ENCODE measurements around the gene OR4K14. TPM values are rescaled to one million over a fixed set of nuclear protein-coding genes. Genes with fewer than 3 reads are reported as not detected.

The OR4K14 gene
- polyA plus RNA-seq = not detected
- long read RNA-seq, donor 1 = 0 reads
- long read RNA-seq, donor 2 = 0 reads
- long read RNA-seq, donor 3 = 0 reads
- long read RNA-seq, donor 4 = 0 reads
- long read RNA-seq, donor 5 = 0 reads
- long read RNA-seq, donor 6 = 0 reads
- long read RNA-seq, donor 7 = 0 reads
- long read RNA-seq, donor 8 = 0 reads
- long read RNA-seq, donor 9 = 0 reads
- long read RNA-seq, donor 10 = 0 reads

- Histone ChIP-seq H3K9me3 (ENCODE audit: control insufficient read depth in 2 of 2, insufficient read depth in 1 of 2, low read depth in 1 of 2, low read length in 1 of 2) (peaks cover 0 to 8% of the 10 kb centered on the region in 2 donors), H3K36me3 (ENCODE audit: control insufficient read depth in 3 of 3, insufficient read depth in 2 of 3, low read depth in 1 of 3, low read length in 3 of 3) (no peaks in the 10 kb centered on the region), H3K4me1 (ENCODE audit: control insufficient read depth in 3 of 3, insufficient read depth in 2 of 3, low read depth in 1 of 3, low read length in 2 of 3) (no peaks in the 10 kb centered on the region), H3K27me3 (ENCODE audit: control insufficient read depth in 3 of 3, insufficient read depth in 3 of 3, low read length in 3 of 3) (no peaks in the 10 kb centered on the region), H3K4me3 (ENCODE audit: low read depth in 1 of 3, low read length in 3 of 3) (no peak within 1 kb of the TSS), H3K27ac (ENCODE audit: low read depth in 1 of 3, low read length in 2 of 3) (no peak within 1 kb of the TSS)
- FAIRE-seq = no peak
- no peak for DNase-seq
- WGBS, 3 donors = 66 to 71% (median 70%) methylated on average over 2 of the region's 2 CpGs
Measured at GRCh38 chr14:20019257-20019865, at the start of gene OR4K14. TSS of gene OR4K14 (minus strand) at chr14:20019307. CDS start at chr14:20015193, 4,114 bp downstream.

GRCh38 chr14:20059745-20060144 is 40.6 kb upstream of the OR4K14 start, which contains the start of gene OR4L1:
TSS of gene OR4L1 (plus strand) at chr14:20060045. CDS start at chr14:20060045, 0 bp downstream.
- Histone ChIP-seq H3K36me3 (ENCODE audit: control insufficient read depth in 3 of 3, insufficient read depth in 2 of 3, low read depth in 1 of 3, low read length in 3 of 3) (no peaks in the 10 kb centered on the region), H3K27me3 (ENCODE audit: control insufficient read depth in 3 of 3, insufficient read depth in 3 of 3, low read length in 3 of 3) (no peaks in the 10 kb centered on the region), H3K9me3 (ENCODE audit: control insufficient read depth in 2 of 2, insufficient read depth in 1 of 2, low read depth in 1 of 2, low read length in 1 of 2) (peaks cover 0 to 16% of the 10 kb centered on the region in 2 donors), H3K4me3 (ENCODE audit: low read depth in 1 of 3, low read length in 3 of 3) (no peak within 1 kb of the TSS), H3K4me1 (ENCODE audit: control insufficient read depth in 3 of 3, insufficient read depth in 2 of 3, low read depth in 1 of 3, low read length in 2 of 3) (no peaks in the 10 kb centered on the region), H3K27ac (ENCODE audit: low read depth in 1 of 3, low read length in 2 of 3) (no peak within 1 kb of the TSS)
- 56 to 60% (median 59%) methylated on average over 2 of the region's 2 CpGs for WGBS, 3 donors
- no peak for DNase-seq
- no peak for FAIRE-seq

- H3K4me1 ChIP-seq (ENCODE audit: control insufficient read depth in 3 of 3, insufficient read depth in 2 of 3, low read depth in 1 of 3, low read length in 2 of 3) = no peaks in the 10 kb centered on the region
- H3K4me3 ChIP-seq (ENCODE audit: low read depth in 1 of 3, low read length in 3 of 3) = no peak overlapping the region
- WGBS, 3 donors = 57 to 70% (median 66%) methylated on average over 1 of the region's 1 CpG
- no peaks in the 10 kb centered on the region for H3K36me3 ChIP-seq (ENCODE audit: control insufficient read depth in 3 of 3, insufficient read depth in 2 of 3, low read depth in 1 of 3, low read length in 3 of 3)
- H3K9me3 ChIP-seq (ENCODE audit: control insufficient read depth in 2 of 2, insufficient read depth in 1 of 2, low read depth in 1 of 2, low read length in 1 of 2) = peaks cover 0 to 22% of the 10 kb centered on the region in 2 donors
- H3K27me3 ChIP-seq (ENCODE audit: control insufficient read depth in 3 of 3, insufficient read depth in 3 of 3, low read length in 3 of 3) = no peaks in the 10 kb centered on the region
- FAIRE-seq (no peak), DNase-seq (no peak)
- H3K27ac ChIP-seq (ENCODE audit: low read depth in 1 of 3, low read length in 2 of 3) = no peak overlapping the region
Measured at GRCh38 chr14:20048202-20048601, 29.1 kb upstream of the OR4K14 start.

- 64 to 72% (median 64%) methylated on average over 5 of the region's 5 CpGs for WGBS, 3 donors
- Histone ChIP-seq H3K36me3 (ENCODE audit: control insufficient read depth in 3 of 3, insufficient read depth in 2 of 3, low read depth in 1 of 3, low read length in 3 of 3) (no peaks in the 10 kb centered on the region), H3K4me3 (ENCODE audit: low read depth in 1 of 3, low read length in 3 of 3) (no peak overlapping the region), H3K4me1 (ENCODE audit: control insufficient read depth in 3 of 3, insufficient read depth in 2 of 3, low read depth in 1 of 3, low read length in 2 of 3) (no peaks in the 10 kb centered on the region), H3K27ac (ENCODE audit: low read depth in 1 of 3, low read length in 2 of 3) (no peak overlapping the region), H3K27me3 (ENCODE audit: control insufficient read depth in 3 of 3, insufficient read depth in 3 of 3, low read length in 3 of 3) (no peaks in the 10 kb centered on the region), H3K9me3 (ENCODE audit: control insufficient read depth in 2 of 2, insufficient read depth in 1 of 2, low read depth in 1 of 2, low read length in 1 of 2) (peaks cover 0 to 22% of the 10 kb centered on the region in 2 donors)
- FAIRE-seq (no peak), DNase-seq (no peak)
Measured at GRCh38 chr14:20044243-20044642, 25.1 kb upstream of the OR4K14 start.

- Histone ChIP-seq H3K36me3 (ENCODE audit: control insufficient read depth in 3 of 3, insufficient read depth in 2 of 3, low read depth in 1 of 3, low read length in 3 of 3) (no peaks in the 10 kb centered on the region), H3K4me1 (ENCODE audit: control insufficient read depth in 3 of 3, insufficient read depth in 2 of 3, low read depth in 1 of 3, low read length in 2 of 3) (no peaks in the 10 kb centered on the region), H3K4me3 (ENCODE audit: low read depth in 1 of 3, low read length in 3 of 3) (no peak within 1 kb of the TSS), H3K27ac (ENCODE audit: low read depth in 1 of 3, low read length in 2 of 3) (no peak within 1 kb of the TSS), H3K27me3 (ENCODE audit: control insufficient read depth in 3 of 3, insufficient read depth in 3 of 3, low read length in 3 of 3) (no peaks in the 10 kb centered on the region), H3K9me3 (ENCODE audit: control insufficient read depth in 2 of 2, insufficient read depth in 1 of 2, low read depth in 1 of 2, low read length in 1 of 2) (peaks cover 0 to 10% of the 10 kb centered on the region in 2 donors)
- 93 to 95% (median 94%) methylated on average over 4 of the region's 4 CpGs for WGBS, 3 donors
- no peak for DNase-seq
- FAIRE-seq = no peak
Measured at GRCh38 chr14:20035938-20036337, 16.8 kb upstream of the OR4K14 start, which contains the start of gene OR4K13. TSS of gene OR4K13 (minus strand) at chr14:20036038. CDS start at chr14:20034758, 1,280 bp downstream.

- Histone ChIP-seq H3K4me1 (ENCODE audit: control insufficient read depth in 3 of 3, insufficient read depth in 2 of 3, low read depth in 1 of 3, low read length in 2 of 3) (no peaks in the 10 kb centered on the region), H3K9me3 (ENCODE audit: control insufficient read depth in 2 of 2, insufficient read depth in 1 of 2, low read depth in 1 of 2, low read length in 1 of 2) (peaks cover 0 to 14% of the 10 kb centered on the region in 2 donors), H3K27ac (ENCODE audit: low read depth in 1 of 3, low read length in 2 of 3) (no peak overlapping the region), H3K36me3 (ENCODE audit: control insufficient read depth in 3 of 3, insufficient read depth in 2 of 3, low read depth in 1 of 3, low read length in 3 of 3) (no peaks in the 10 kb centered on the region), H3K4me3 (ENCODE audit: low read depth in 1 of 3, low read length in 3 of 3) (no peak overlapping the region), H3K27me3 (ENCODE audit: control insufficient read depth in 3 of 3, insufficient read depth in 3 of 3, low read length in 3 of 3) (no peaks in the 10 kb centered on the region)
- WGBS, 3 donors = 62 to 69% (median 69%) methylated on average over 3 of the region's 3 CpGs
- FAIRE-seq (no peak), DNase-seq (no peak)
Measured at GRCh38 chr14:20035449-20035848, 16.3 kb upstream of the OR4K14 start.

- Histone ChIP-seq H3K36me3 (ENCODE audit: control insufficient read depth in 3 of 3, insufficient read depth in 2 of 3, low read depth in 1 of 3, low read length in 3 of 3) (no peaks in the 10 kb centered on the region), H3K4me1 (ENCODE audit: control insufficient read depth in 3 of 3, insufficient read depth in 2 of 3, low read depth in 1 of 3, low read length in 2 of 3) (no peaks in the 10 kb centered on the region), H3K27me3 (ENCODE audit: control insufficient read depth in 3 of 3, insufficient read depth in 3 of 3, low read length in 3 of 3) (no peaks in the 10 kb centered on the region), H3K4me3 (ENCODE audit: low read depth in 1 of 3, low read length in 3 of 3) (no peak overlapping the region), H3K27ac (ENCODE audit: low read depth in 1 of 3, low read length in 2 of 3) (no peak overlapping the region), H3K9me3 (ENCODE audit: control insufficient read depth in 2 of 2, insufficient read depth in 1 of 2, low read depth in 1 of 2, low read length in 1 of 2) (peaks cover 0 to 19% of the 10 kb centered on the region in 2 donors)
- WGBS, 3 donors = 73 to 81% (median 77%) methylated on average over 6 of the region's 6 CpGs
- FAIRE-seq (no peak), DNase-seq (no peak)
Measured at GRCh38 chr14:20031058-20031457, 12.0 kb upstream of the OR4K14 start.

GRCh38 chr14:20008156-20008555 is 11.0 kb downstream of the OR4K14 start:
- FAIRE-seq (no peak), DNase-seq (no peak)
- Histone ChIP-seq H3K9me3 (ENCODE audit: control insufficient read depth in 2 of 2, insufficient read depth in 1 of 2, low read depth in 1 of 2, low read length in 1 of 2) (peaks cover 0 to 2% of the 10 kb centered on the region in 2 donors), H3K36me3 (ENCODE audit: control insufficient read depth in 3 of 3, insufficient read depth in 2 of 3, low read depth in 1 of 3, low read length in 3 of 3) (no peaks in the 10 kb centered on the region), H3K4me3 (ENCODE audit: low read depth in 1 of 3, low read length in 3 of 3) (no peak overlapping the region), H3K27me3 (ENCODE audit: control insufficient read depth in 3 of 3, insufficient read depth in 3 of 3, low read length in 3 of 3) (no peaks in the 10 kb centered on the region), H3K4me1 (ENCODE audit: control insufficient read depth in 3 of 3, insufficient read depth in 2 of 3, low read depth in 1 of 3, low read length in 2 of 3) (no peaks in the 10 kb centered on the region), H3K27ac (ENCODE audit: low read depth in 1 of 3, low read length in 2 of 3) (no peak overlapping the region)

Data from small intestine (tissue), 16 donors.